ENCODE results near the gene BDKRB2. TPM values are rescaled to one million over a fixed set of nuclear protein-coding genes. Genes with fewer than 3 reads are reported as not detected.

The BDKRB2 gene
- total and polyA plus RNA-seq, 2 of the 8 experiments (the other 6 are each of a cell fraction or from before 2014, with no cell fraction given) = 0.13 to 0.21 TPM

GRCh38 chr14:96268431-96269358 is 64.1 kb downstream of the BDKRB2 start:
- Histone ChIP-seq H2BK5ac (ENCODE audit: low read depth, low read length) (no peak overlapping the region), H3K36me3 (ENCODE audit: control insufficient read depth in 2 of 4, insufficient read depth in 4 of 4, low read length in 3 of 4) (no peaks in the 10 kb centered on the region), H3K4me3 (ENCODE audit: extremely low read depth in 1 of 4, insufficient read depth in 2 of 4, low read depth in 3 of 4, low read length in 4 of 4) (no peak overlapping the region), H3K4me2 (ENCODE audit: insufficient read depth in 1 of 2, low read depth in 2 of 2, low read length in 2 of 2) (no peak overlapping the region), H3K27me3 (replicated peaks in 1 of 4; ENCODE audit: control insufficient read depth in 3 of 4, extremely low read depth in 1 of 4, insufficient read depth in 3 of 4, low read length in 3 of 4) (no peaks in the 10 kb centered on the region), H3K4ac (replicated peaks; ENCODE audit: insufficient read length, low read depth, low read length) (no peak overlapping the region), H4K20me1 (replicated peaks in 1 of 2; ENCODE audit: control insufficient read depth in 1 of 2, insufficient read depth in 2 of 2, low read length in 2 of 2) (no peaks in the 10 kb centered on the region), H3K18ac (ENCODE audit: extremely low read depth, low read length) (no peak overlapping the region), H3K27ac (ENCODE audit: low read depth, low read length) (no peak overlapping the region), H3K9me3 (ENCODE audit: insufficient read depth in 2 of 2, low read depth in 1 of 2, low read length in 1 of 2) (0 out of 4 replicates have a peak, but pooled peaks cover 0 to 4% of the 10 kb centered on the region in 2 experiments), H3K79me2 (ENCODE audit: control insufficient read depth in 1 of 2, insufficient read depth in 2 of 2, low read length in 2 of 2) (no peaks in the 10 kb centered on the region), H3K79me1 (ENCODE audit: low read depth, low read length) (no peaks in the 10 kb centered on the region), H3K23me2 (ENCODE audit: low read depth, low read length) (no peaks in the 10 kb centered on the region), H2AK5ac (ENCODE audit: low read depth, low read length) (no peak overlapping the region), H2AFZ (ENCODE audit: low read length) (no peak overlapping the region), H4K91ac (replicated peaks; ENCODE audit: insufficient read length, low read length) (no peak overlapping the region), H4K8ac (ENCODE audit: extremely low read depth, insufficient read depth, low read length) (peak overlapping the region; percentile 31; the same call in 1 of the 2 replicates), H3K14ac (ENCODE audit: insufficient read length) (no peak overlapping the region), H2BK120ac (replicated peaks; ENCODE audit: low read depth, low read length) (no peak overlapping the region), H2BK20ac (ENCODE audit: low read length) (no peak overlapping the region), H2BK15ac (ENCODE audit: low read length) (no peak overlapping the region), H4K5ac (ENCODE audit: insufficient read length, low read depth, low read length) (no peak overlapping the region), H3K9ac (replicated peaks in 1 of 4; ENCODE audit: extremely low read depth in 1 of 4, low read depth in 3 of 4, low read length in 3 of 4) (no peak overlapping the region), H3K4me1 (replicated peaks in 1 of 4; ENCODE audit: control insufficient read depth in 3 of 4, insufficient read depth in 4 of 4, low read length in 3 of 4) (no peaks in the 10 kb centered on the region), H3K23ac (ENCODE audit: insufficient read length) (no peak overlapping the region), H3K56ac (replicated peaks; ENCODE audit: insufficient read length, low read depth, low read length) (no peak overlapping the region), H2BK12ac (ENCODE audit: low read depth, low read length) (no peak overlapping the region)
- FAIRE-seq (no peak), DNase-seq (ENCODE audit: low read depth in 1 of 2, low spot score in 2 of 2) (peak in 1 of 2 experiments; percentile 33)
- CTCF ChIA-PET (ENCODE audit: partially characterized antibody) = no interaction called here
- POLR2A ChIA-PET (ENCODE audit: partially characterized antibody) = no interaction called here
- 90% methylated on average over 22 of the region's 22 CpGs; no CpG with 5 or more reads in 1 of the 2 experiments for WGBS, 2 experiments (ENCODE audit: extremely low coverage in 1 of 2, insufficient coverage in 1 of 2, insufficient read length in 1 of 2, insufficient replicate concordance in 2 of 2, low coverage in 1 of 2, low lambda C conversion rate in 2 of 2, missing lambda C conversion rate in 1 of 2)

All from H1 (cell line).